Measurements from ENCODE around the gene ANKRD60. TPM values are rescaled to one million over a fixed set of nuclear protein-coding genes. Genes with fewer than 3 reads are reported as not detected.

ANKRD60 gene
- polyA plus RNA-seq, 4 donors, result not detected

GRCh38 chr20:58245181-58245891 lies 16.9 kb upstream of the ANKRD60 start:
- DNase-seq (ENCODE audit: low read depth in 4 of 4, low spot score in 2 of 4), result no peak

- DNase-seq (ENCODE audit: low read depth in 4 of 4, low spot score in 2 of 4), result no peak
These were observed 16.1 kb upstream of the ANKRD60 start for GRCh38 chr20:58244517-58245030.

- DNase-seq (ENCODE audit: low read depth in 4 of 4, low spot score in 2 of 4), result no peak
These were observed 15.4 kb upstream of the ANKRD60 start for GRCh38 chr20:58243653-58244410.

- DNase-seq (ENCODE audit: low read depth in 4 of 4, low spot score in 2 of 4), result no peak
These were observed 14.4 kb upstream of the ANKRD60 start for GRCh38 chr20:58242824-58243223.

- no peak for DNase-seq (ENCODE audit: low read depth in 4 of 4, low spot score in 2 of 4)
These were observed 13.5 kb upstream of the ANKRD60 start for GRCh38 chr20:58241766-58242465.

- no peak for DNase-seq (ENCODE audit: low read depth in 4 of 4, low spot score in 2 of 4)
These were observed 12.0 kb upstream of the ANKRD60 start for GRCh38 chr20:58240471-58240870.

GRCh38 chr20:58239216-58239615 lies 10.8 kb upstream of the ANKRD60 start:
- DNase-seq (ENCODE audit: low read depth in 4 of 4, low spot score in 2 of 4), result no peak

GRCh38 chr20:58238490-58238889 lies 10.0 kb upstream of the ANKRD60 start:
- no peak for DNase-seq (ENCODE audit: low read depth in 4 of 4, low spot score in 2 of 4)

GRCh38 chr20:58237318-58238132 lies 9.1 kb upstream of the ANKRD60 start:
- DNase-seq (ENCODE audit: low read depth in 4 of 4, low spot score in 2 of 4), result no peak

- peak in 3 of 4 donors; percentile 49 to 82 (median 56) for DNase-seq (ENCODE audit: low read depth in 4 of 4, low spot score in 2 of 4)
These were observed 8.3 kb upstream of the ANKRD60 start for GRCh38 chr20:58236612-58237317.

GRCh38 chr20:58235010-58235409 lies 6.6 kb upstream of the ANKRD60 start:
- DNase-seq (ENCODE audit: low read depth in 4 of 4, low spot score in 2 of 4), result no peak

- no peak for DNase-seq (ENCODE audit: low read depth in 4 of 4, low spot score in 2 of 4)
These were observed 5.6 kb upstream of the ANKRD60 start for GRCh38 chr20:58233881-58234528.

GRCh38 chr20:58233393-58233792 lies 4.9 kb upstream of the ANKRD60 start:
- DNase-seq (ENCODE audit: low read depth in 4 of 4, low spot score in 2 of 4), result no peak

- peak in 1 of 4 donors; percentile 73 for DNase-seq (ENCODE audit: low read depth in 4 of 4, low spot score in 2 of 4)
These were observed 3.2 kb upstream of the ANKRD60 start for GRCh38 chr20:58231683-58232082.

- DNase-seq (ENCODE audit: low read depth in 4 of 4, low spot score in 2 of 4), result no peak
These were observed 845 bp upstream of the ANKRD60 start for GRCh38 chr20:58229198-58229798.

- no peak for DNase-seq (ENCODE audit: low read depth in 4 of 4, low spot score in 2 of 4)
These were observed 360 bp downstream of the ANKRD60 start for GRCh38 chr20:58228103-58228483.

GRCh38 chr20:58227391-58228102 lies 906 bp downstream of the ANKRD60 start:
- DNase-seq (ENCODE audit: low read depth in 4 of 4, low spot score in 2 of 4), result no peak

Data from left renal cortex interstitium (tissue), 4 donors.